ENCODE data around the gene P2RX7.
"Not testable (repeated sequence)": the region's sequence is repeated elsewhere in the genome, so short reads cannot be mapped to it uniquely, and the experiment has no call there.

DNA sequence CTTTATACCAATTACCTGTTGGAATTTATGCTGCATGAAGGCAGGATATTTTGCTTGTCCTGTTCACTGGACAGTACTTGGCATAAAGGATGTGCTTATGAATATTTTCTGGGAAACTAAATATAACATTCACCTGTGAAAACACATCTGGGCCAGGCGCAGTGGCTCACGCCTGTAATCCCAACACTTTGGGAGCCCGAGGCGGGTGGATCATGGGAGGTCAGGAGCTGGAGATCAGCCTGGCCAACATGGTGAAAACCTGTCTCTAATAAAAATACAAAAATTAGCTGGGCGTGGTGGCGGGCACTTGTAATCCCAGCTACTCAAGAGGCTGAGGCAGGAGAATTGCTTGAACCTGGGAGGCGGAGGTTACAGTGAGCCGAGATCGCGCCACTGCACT, 75.9 kb downstream of the P2RX7 start:
- TF ChIP-seq, protein P1, sequence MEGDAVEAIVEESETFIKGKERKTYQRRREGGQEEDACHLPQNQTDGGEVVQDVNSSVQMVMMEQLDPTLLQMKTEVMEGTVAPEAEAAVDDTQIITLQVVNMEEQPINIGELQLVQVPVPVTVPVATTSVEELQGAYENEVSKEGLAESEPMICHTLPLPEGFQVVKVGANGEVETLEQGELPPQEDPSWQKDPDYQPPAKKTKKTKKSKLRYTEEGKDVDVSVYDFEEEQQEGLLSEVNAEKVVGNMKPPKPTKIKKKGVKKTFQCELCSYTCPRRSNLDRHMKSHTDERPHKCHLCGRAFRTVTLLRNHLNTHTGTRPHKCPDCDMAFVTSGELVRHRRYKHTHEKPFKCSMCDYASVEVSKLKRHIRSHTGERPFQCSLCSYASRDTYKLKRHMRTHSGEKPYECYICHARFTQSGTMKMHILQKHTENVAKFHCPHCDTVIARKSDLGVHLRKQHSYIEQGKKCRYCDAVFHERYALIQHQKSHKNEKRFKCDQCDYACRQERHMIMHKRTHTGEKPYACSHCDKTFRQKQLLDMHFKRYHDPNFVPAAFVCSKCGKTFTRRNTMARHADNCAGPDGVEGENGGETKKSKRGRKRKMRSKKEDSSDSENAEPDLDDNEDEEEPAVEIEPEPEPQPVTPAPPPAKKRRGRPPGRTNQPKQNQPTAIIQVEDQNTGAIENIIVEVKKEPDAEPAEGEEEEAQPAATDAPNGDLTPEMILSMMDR (conservative IDR thresholded peaks at IDR 0.05 in 1 of 2, IDR thresholded peaks at IDR 0.05 in 1 of 2; ENCODE audit: low read depth in 1 of 2, low read length in 2 of 2) = not testable (repeated sequence)
- TF ChIP-seq EZH2 (IDR thresholded peaks at IDR 0.05; ENCODE audit: low read length, missing control alignments) = not testable (repeated sequence)
